Erythroblast (primary cell): ENCODE results near the gene DMRTB1.
A peak's percentile ranks its signal among the peaks of the same experiment; 100 is the strongest.

ENCODE experiments used
- DNase-seq, 2 experiments: peaks; one replicate each; lab custom pipeline; 2025; lab: John Stamatoyannopoulos, UW
- GATA1 ChIP-seq: IDR thresholded peaks from 2 replicates; pipeline ENCODE4 v1.6.1; 2011; ENCODE audit warnings: low read depth, mild to moderate bottlenecking, control low read depth, low read length, moderate library complexity
- POLR2A ChIP-seq: IDR thresholded peaks from 2 replicates; pipeline ENCODE4 v1.6.1; 2011; ENCODE audit warnings: mild to moderate bottlenecking, low read length

DMRTB1 gene

DNA sequence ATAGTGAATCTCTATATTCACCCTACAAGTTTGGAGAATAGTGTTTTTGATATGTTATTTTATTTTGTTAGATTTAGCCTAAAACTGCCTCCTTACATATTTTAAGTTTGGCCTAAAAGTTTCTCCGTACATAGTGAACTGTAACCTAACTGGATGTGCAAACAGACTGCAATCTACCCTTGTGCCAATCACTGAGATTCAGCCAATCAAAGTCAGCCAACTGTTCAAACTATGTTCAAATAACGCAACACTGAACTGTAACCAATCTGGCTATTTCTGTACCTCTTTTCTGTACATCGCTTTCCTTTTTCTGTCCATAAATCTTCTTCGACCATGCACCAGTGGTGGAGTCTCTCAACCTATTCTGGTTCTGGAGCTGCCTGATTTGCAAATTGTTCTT, 11.8 kb upstream of the DMRTB1 start:
- DNase-seq: no peak
- TF ChIP-seq POLR2A (no peak), GATA1 (no peak)

DNA sequence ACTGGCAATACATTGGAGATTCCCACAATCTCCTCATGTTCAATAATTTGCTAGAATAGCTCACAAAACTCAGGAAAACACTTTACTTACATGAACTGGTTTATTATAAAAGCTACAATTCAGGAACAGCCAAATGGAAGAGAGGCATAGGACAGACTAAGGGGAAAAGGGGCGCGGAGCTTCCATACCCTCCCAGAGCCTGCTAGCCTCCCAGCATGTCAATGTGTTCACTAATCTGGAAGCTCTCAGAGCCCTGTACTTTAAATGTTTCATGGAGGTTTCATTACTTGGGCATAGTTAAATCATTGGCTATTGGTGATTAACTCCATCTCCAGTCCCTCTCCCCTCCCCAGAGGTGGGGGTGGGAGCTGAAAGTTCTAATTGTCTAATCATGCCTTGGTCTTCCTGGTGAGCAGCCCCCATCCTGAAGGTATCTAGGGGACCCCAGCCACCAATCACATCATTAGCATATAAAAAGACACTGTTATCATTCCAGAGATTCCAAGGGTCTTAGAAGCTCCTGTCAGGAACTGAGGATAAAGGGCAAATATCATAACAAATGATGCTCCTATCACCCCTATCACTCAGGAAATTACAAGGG, 10.9 kb upstream of the DMRTB1 start:
- TF ChIP-seq GATA1 (no peak), POLR2A (no peak)
- DNase-seq: no peak

DNA sequence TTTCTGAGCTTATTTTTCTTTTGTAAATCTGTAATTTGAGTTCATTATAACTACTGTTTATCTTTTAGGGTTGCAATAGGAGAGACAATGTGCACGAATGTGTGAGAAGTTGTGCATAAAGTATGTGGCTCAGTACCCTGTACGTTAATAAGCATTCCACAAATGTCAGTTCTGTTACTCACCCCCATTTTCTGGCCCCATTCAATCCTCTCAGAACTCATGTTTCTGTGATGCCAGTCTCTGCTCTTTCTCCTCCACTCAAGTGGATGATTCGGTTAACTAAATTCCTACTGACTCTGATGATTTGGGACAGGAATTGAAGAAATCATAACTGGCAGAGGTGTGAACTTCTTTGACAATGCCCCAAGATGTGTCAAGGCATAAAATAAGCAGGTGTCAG, 10.2 kb upstream of the DMRTB1 start:
- TF ChIP-seq POLR2A: no peak
- TF ChIP-seq GATA1: no peak
- no peak for DNase-seq

DNA sequence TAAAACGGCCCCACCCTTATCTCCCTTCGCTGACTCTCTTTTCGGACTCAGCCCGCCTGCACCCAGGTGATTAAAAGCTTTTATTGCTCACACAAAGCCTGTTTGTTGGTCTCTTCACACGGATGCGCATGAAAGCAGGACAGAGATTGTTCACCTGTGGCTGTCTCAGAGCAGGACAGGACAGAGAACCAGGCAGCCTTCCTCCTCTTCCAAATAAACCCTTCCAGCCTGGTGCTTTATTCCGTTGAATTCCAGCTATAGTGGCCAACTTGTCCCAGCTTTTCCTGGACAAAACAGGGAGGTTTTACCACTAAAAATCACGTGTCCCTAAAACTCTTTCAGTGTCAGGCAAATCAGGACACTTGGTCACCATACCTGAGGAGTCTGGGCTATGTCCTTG, 9.5 kb upstream of the DMRTB1 start:
- no peak for TF ChIP-seq POLR2A
- no peak for TF ChIP-seq GATA1
- no peak for DNase-seq

DNA sequence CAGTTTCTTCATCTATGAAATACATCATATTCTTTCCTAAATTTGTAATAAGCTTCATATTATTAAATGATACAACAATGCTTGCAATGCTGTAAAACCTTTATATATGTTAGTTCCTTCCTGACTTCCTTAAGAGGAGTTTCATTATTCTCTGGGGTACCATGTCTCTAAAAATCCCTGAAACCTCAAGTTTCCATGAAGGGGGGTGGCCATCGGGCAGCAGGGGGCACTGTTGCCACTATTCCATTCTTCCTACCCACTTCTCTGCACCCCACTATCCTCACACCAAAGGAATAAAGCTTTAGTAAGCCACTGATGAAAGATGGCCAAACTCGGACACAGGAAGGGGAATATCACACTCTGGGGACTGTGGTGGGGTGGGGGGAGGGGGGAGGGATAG, 9.0 kb upstream of the DMRTB1 start:
- peak in 1 of 2 experiments; percentile 26 for DNase-seq
- TF ChIP-seq POLR2A: no peak
- no peak for TF ChIP-seq GATA1

DNA sequence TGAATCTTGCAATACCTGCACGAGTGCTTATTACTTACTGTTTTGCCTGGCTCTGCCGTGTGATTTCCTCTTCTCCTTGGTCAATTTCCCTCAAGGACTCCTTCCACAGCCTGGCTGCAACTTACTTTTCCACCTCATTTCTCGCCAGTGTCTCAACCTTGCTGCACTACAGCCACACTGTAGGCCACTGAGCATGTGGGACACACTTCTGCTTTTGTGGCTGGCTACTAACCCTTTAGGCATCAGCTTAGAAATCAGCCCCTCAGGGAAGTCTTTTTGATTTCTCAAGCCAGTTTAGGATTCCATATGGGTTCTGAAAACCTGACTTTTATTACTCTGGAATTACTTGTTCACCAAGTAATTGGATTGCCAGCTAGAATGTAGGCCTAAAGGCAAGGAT, 5.2 kb upstream of the DMRTB1 start:
- TF ChIP-seq GATA1 (no peak), POLR2A (no peak)
- no peak for DNase-seq

DNA sequence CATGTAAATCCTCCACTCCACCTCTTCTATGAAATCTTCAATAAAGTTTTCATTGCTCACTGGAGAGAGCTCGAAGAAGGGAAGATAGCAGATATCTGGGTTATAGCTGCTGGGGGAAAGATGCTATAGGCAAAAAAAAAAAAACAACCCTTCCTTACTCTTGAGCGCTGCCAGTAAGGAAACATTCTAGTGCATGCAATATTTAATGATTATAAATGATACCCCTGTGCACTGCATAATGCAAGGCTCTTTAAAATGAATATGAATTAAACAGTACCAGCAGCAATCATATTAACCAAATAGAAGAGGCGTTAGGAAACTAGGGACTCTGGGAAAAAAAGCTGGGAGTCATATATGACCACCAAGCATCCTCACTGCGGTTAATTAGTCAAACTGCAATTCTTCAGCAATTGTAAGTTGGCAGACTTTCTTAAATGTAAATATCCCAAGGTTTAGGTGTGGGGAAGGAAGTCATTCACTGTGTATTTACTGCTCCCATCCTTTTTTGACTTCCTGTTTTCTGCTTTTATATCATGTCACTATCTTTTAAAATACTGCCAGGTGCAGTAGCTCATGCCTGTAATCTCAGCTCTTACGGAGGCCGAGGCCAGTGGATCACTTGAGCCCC, 3.7 kb upstream of the DMRTB1 start:
- TF ChIP-seq POLR2A: no peak
- no peak for TF ChIP-seq GATA1
- DNase-seq: no peak

DNA sequence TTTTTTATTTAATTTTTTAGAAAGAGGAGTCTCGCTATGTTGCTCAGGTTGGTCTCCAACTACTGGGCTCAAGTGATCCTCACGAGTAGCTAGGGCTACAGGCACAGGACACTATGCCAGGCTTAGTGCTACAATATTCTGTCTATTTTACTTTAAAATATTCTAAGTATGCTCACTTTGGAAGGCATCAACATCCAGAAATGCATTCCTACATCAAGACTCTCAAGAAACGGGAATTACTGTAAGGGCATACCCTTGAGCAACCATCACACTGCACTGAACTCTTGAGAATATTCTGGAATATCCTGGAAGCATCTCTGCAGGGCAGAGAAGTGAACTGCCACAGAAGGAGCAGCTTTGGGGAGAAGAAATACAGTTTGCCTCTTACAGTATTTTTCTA, 565 bp upstream of the DMRTB1 start:
- DNase-seq: no peak

DNA sequence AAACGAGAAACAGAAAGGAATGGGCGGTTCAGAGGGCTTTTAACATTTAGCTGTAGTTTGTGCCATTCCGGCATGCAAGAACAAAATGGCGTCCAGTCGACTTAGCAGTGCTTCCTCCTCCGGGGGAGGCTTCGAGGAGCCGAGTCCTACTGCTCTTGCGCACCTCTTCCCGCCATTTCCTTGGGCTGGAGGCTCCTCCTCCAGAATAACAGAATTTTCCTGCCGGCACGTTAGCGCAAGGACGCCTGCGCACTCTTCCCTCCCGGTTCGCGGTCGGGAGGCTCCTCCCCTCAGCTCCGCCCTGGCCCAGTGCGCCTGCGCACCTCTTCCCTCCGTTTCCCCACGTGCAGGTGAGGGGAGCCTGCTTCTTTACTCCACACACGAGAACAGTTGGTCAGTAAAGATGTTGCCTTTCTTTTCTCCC, 1.0 kb downstream of the DMRTB1 start:
- no peak for DNase-seq
- TF ChIP-seq POLR2A (no peak), GATA1 (no peak)

More for the DNA sequence above, 565 bp upstream of the DMRTB1 start:
- no peak for TF ChIP-seq GATA1
- TF ChIP-seq POLR2A: no peak

DNA sequence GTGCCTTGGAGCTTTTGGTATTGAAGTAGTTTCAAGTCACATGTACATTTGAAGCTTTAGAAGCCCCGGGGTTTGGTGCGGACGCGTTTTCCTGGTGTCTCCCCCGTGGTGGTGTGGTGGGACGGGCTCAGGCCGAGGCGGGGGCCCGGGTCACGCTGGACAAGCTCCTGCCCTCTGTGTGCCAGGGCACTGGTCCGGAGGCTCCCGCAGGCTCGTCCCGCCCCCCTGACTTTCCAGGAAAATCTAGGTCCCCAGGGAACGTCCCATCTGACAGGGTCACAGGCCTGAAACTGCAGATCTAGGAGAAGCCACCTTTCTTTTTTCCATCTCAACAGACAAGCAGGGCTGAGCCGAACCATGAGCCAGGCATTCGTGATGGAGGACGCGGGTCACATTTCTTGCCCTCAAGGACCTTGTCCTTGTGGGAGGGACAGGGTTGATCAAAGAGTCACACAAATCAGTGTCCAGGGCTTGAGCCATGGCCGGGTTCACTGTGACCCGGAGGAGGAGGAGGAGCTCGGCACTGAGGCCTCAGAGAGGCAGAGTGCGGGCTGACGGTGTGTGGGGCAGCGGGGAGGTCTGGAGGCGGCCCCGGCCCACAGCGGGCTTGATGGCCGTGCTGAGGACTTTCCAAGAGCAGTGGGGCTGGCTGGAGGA, 1.6 kb downstream of the DMRTB1 start:
- no peak for TF ChIP-seq GATA1
- TF ChIP-seq POLR2A: no peak
- no peak for DNase-seq

DNA sequence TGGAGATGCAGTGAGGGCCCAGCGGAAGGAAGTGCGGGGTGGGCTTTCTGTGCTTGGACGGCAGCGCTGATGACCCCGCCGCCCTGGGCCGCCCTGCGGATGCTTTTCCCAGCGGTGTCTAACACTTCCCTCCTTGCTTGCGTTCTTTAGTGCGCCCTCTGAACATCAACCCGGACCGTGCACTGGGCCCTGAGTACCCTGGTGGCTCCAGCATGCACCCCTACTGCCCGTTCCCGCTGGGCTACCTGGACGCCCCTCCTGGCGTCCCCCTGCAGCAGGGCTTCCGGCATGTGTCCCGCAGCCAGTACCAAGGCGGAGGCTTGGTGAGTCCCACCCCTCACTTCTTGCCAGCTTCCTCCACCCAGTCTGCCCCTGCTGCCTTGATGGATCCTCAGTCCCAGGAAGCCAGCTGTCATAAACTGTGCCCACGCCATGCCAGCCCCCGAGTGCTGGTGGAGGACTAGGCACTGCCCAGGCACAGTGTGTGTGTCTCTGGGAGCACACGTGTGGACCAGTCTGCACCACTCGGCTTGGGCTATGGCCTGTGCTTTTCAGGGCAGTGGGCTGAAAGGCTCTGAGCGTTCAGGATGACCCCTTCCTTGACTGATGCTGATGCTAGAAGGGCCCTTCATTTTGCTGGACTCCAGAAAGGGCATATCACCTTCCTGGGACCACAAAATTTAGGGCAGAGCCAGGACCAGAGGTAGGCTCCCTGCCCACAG, 2.3 kb downstream of the DMRTB1 start:
- TF ChIP-seq POLR2A: no peak
- no peak for TF ChIP-seq GATA1
- DNase-seq: no peak

DNA sequence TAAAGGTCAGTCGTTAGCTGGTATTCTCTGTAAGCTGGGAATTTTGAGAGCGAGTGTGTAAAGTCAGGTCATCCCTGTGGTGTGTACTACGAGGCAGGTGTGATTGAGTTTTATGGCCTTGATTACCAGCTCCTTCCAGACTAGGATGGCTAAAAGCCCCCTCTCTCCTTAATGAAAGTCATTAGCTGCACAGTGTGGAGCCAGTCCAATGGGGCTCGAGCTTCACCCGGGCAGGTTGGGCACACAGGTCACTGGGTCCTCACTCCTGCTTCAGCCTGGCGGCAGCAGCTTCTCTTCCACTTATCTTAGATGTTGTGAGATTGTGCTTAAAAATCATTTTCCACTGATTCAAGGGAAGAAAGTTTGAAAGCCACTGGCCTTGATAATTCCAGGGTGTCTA, 3.0 kb downstream of the DMRTB1 start:
- DNase-seq: no peak
- TF ChIP-seq POLR2A: no peak
- TF ChIP-seq GATA1: no peak

DNA sequence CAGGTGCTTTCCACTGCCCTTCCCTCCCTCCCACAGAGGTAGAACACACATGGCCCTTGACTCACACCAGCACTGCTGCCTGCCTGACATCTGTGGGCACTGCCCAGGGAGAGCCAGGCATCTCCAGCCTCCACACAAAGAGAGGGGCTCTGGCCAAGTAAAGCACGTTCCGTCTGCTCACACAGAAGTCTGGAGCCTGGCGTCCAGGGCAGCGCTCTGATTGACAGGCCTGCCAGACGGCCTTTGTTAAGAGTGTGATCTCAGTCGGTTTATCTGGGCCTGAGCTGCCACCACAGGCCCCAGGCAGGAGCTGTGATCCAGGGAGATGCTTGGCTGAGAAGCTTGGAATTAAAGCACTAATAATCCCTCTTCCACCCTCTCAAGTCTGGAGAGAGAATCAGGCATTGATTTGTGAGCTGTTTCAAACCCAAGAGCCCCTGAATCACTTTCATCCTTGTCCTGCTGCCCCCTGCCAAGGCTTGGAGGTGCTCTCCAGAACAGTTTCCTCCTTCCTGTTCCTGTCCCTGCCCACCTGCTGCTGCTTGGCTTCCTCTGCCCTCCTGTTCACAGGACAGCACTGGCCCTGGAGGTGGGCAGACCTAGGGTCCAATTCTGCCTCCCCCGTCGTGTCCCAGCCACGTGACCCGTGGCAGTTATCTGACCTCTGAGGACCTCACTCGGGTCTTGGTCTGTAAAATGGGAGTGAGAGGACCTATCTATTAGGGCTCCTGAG, 3.7 kb downstream of the DMRTB1 start:
- DNase-seq: no peak
- no peak for TF ChIP-seq GATA1
- TF ChIP-seq POLR2A: no peak
